ENCODE results near the gene OSBPL6.

OSBPL6 gene

DNA sequence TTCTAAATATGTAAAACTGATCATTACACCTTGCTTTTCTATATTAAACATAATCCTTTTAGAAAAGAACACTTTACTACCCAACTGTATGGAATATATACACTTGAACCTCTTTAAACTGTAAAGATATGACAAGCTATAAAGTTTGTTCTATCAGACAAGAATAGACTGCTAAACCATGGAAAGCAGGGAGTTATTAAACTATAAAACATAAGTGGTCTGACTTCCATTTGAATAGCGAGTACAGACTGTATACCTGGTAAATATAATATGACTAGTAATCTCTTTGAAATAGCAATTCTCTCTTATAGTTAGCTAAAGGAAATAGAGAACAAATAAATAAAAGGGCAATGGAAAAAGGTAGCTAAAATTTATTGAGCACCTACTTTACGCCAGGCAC lies 131.0 kb downstream of the OSBPL6 start:
- CTCF ChIA-PET = interaction anchor here (0.7 kb wide), 1 partner anchor 82 kb away, joined by 4 read pairs; no protein-coding TSS in a partner anchor
- TF ChIP-seq ZNF384 (IDR thresholded peaks at IDR 0.05) = no peak
- TF ChIP-seq CTBP1 (IDR thresholded peaks at IDR 0.05; ENCODE audit: borderline replicate concordance) = no peak
- TF ChIP-seq HDGF (IDR thresholded peaks at IDR 0.05; ENCODE audit: borderline replicate concordance) = no peak
- no peak for TF ChIP-seq ELF4 (IDR thresholded peaks at IDR 0.05)
- TF ChIP-seq BHLHE40 (IDR thresholded peaks at IDR 0.05; ENCODE audit: borderline replicate concordance) = no peak
- no peak for TF ChIP-seq NFRKB (IDR thresholded peaks at IDR 0.05)
- no peak for TF ChIP-seq FOXK2 (IDR thresholded peaks at IDR 0.05)
- TF ChIP-seq FOXA1 (IDR thresholded peaks at IDR 0.05) = no peak
- no peak for TF ChIP-seq LEF1 (IDR thresholded peaks at IDR 0.05; ENCODE audit: borderline replicate concordance)
- no peak for TF ChIP-seq FOXM1 (IDR thresholded peaks at IDR 0.05; ENCODE audit: borderline replicate concordance)
- TF ChIP-seq ARNT (IDR thresholded peaks at IDR 0.05) = no peak
- no peak for TF ChIP-seq SUZ12 (IDR thresholded peaks at IDR 0.05)
- no peak for TF ChIP-seq SP1 (IDR thresholded peaks at IDR 0.05)
- no peak for TF ChIP-seq L3MBTL2 (conservative IDR thresholded peaks at IDR 0.05)
- TF ChIP-seq, protein P1, sequence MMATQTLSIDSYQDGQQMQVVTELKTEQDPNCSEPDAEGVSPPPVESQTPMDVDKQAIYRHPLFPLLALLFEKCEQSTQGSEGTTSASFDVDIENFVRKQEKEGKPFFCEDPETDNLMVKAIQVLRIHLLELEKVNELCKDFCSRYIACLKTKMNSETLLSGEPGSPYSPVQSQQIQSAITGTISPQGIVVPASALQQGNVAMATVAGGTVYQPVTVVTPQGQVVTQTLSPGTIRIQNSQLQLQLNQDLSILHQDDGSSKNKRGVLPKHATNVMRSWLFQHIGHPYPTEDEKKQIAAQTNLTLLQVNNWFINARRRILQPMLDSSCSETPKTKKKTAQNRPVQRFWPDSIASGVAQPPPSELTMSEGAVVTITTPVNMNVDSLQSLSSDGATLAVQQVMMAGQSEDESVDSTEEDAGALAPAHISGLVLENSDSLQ (IDR thresholded peaks at IDR 0.05) = no peak
- no peak for TF ChIP-seq TARDBP (IDR thresholded peaks at IDR 0.05)
- DNase-seq (ENCODE audit: extremely low spot score) = no peak
- POLR2A ChIA-PET = no interaction called here

DNA sequence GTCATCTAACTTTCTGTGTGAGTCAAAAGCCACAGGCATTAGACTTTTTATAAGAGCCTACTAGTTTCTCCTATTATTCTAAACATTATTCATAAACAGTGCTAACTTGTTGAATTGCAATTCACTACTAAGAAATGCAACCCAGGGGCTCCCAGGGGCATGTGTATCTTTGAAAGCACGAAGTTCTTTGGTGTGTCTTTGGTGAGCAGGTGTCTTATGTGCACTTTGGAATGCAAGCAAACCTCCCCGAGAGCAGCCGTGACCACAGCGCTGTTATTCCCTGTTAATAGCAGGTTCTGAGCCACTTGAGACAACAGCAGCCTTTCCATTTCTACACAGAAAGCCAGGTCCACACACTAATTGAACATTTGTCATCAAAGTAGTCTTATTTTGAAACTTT lies 133.2 kb downstream of the OSBPL6 start:
- no peak for DNase-seq (ENCODE audit: extremely low spot score)
- TF ChIP-seq CTBP1 (IDR thresholded peaks at IDR 0.05; ENCODE audit: borderline replicate concordance) (no peak), ZNF384 (IDR thresholded peaks at IDR 0.05) (no peak), BHLHE40 (IDR thresholded peaks at IDR 0.05; ENCODE audit: borderline replicate concordance) (no peak)
- ChIA-PET CTCF (no interaction called here), POLR2A (no interaction called here)

DNA sequence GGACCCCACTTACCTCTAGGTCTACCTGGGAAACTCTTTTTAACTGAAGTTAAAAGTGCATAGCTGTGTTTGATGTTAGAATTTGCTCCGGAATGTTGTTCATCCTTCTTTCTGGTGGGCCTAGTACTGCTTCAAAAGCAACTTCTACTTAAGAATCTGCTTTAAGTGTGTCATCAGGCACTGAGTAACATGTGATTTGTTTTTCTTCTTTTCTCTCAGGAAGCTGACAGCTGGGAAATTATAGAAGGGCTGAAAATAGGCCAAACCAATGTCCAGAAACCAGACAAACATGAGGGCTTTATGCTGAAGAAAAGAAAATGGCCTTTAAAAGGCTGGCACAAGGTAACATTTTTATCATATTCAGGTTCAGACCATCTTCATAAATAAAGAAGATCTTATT lies 133.7 kb downstream of the OSBPL6 start:
- TF ChIP-seq ELF4 (IDR thresholded peaks at IDR 0.05) (no peak), FOXM1 (IDR thresholded peaks at IDR 0.05; ENCODE audit: borderline replicate concordance) (no peak), ARNT (IDR thresholded peaks at IDR 0.05) (no peak)
- CTCF ChIA-PET = no interaction called here
- POLR2A ChIA-PET = no interaction called here
- DNase-seq (ENCODE audit: extremely low spot score) = no peak

DNA sequence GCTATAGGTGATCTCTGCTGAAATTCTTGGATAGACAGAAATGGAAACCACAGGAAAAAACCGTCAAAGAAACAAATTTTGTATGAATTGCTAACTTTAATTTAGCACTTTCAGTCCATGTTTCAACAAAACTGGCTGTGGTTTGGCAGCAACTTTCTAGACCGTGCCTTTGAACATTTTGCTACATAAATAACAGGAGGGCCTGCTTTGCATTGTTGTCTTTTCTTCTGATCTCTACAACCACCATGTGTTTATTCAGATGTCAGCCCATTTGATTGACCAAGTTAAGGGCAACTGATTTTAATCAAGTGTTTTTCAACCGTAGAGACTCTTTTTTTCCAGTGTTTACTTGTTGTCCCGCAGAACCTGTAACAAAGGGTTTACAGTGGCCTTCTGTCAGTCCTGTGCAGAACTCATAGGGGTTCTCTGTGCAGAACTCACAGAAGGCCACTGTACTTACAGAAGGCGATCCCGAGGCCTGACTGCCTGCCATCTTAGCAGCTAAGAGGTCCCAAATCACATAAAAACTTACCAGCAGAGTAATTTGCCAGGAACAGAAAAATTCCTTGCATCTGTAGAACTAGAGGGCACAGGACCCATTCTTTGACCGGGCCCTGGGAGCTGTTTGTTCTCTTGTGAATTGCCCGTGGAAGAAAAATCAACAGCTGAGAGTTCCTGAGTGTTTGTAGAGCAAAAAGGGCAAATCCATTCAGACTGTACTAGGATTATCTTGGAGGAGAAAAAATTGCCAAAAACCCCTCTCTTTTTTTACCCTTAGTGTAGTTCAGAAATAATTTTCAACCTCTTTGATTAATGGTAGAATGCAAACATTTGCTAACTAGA lies 136.1 kb downstream of the OSBPL6 start:
- ChIA-PET CTCF (no interaction called here), POLR2A (interaction anchor here (1.0 kb wide), 1 partner anchor 84 kb away, joined by 3 read pairs; no protein-coding TSS in a partner anchor)
- no peak for DNase-seq (ENCODE audit: extremely low spot score)
- TF ChIP-seq NFRKB (IDR thresholded peaks at IDR 0.05) (no peak), BHLHE40 (IDR thresholded peaks at IDR 0.05; ENCODE audit: borderline replicate concordance) (no peak), SUZ12 (IDR thresholded peaks at IDR 0.05) (no peak), L3MBTL2 (conservative IDR thresholded peaks at IDR 0.05) (no peak), FOXM1 (IDR thresholded peaks at IDR 0.05; ENCODE audit: borderline replicate concordance) (no peak), ELF4 (IDR thresholded peaks at IDR 0.05) (no peak)

DNA sequence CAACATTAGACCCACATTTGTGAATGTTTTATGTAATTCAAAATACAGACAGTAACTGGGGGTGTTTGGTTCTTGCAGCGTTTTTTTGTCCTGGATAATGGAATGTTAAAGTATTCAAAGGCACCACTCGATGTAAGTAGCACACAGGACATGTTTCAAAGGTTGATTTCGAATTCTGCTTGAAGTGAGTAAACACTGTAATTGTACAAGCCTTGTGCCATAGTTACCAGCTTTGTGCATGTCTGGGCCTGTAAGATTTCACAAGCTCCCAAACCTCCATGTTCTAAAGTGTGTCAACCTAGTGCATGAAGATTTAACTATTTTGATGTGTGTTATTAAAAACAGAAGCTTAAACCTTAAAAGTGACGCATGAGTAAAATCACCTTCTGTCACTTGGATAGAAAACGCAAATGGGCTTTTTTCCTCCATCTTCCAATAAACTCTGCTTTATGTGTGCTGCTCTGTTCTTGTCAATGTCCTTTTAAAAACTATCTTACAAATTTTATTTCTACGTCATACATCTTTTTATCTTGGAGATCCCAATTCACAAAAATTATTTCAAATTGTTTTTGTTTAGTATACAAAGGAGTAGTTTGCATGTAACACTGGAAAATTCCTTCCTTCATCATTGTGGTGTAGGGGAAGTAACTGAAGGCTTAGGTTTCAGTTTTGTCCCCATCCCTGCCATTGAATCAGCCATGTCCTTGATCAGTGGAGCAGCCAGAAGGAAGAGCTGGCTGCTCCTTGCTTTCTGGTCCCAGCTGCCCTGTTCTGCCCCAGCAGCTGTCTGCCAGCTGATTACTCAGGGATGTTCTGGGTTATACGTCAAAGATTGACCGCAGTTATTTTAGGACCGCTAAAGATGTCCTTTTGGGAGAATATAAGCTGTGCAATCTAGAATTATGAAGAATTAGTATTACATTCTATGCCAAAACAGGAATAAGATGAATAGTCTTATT lies 137.4 kb downstream of the OSBPL6 start:
- TF ChIP-seq ZNF384 (IDR thresholded peaks at IDR 0.05) (no peak), HDGF (IDR thresholded peaks at IDR 0.05; ENCODE audit: borderline replicate concordance) (no peak), ARNT (IDR thresholded peaks at IDR 0.05) (no peak), BHLHE40 (IDR thresholded peaks at IDR 0.05; ENCODE audit: borderline replicate concordance) (no peak), FOXA1 (IDR thresholded peaks at IDR 0.05) (no peak), ELF4 (IDR thresholded peaks at IDR 0.05) (no peak), NFRKB (IDR thresholded peaks at IDR 0.05) (no peak), FOXK2 (IDR thresholded peaks at IDR 0.05) (no peak), SP1 (IDR thresholded peaks at IDR 0.05) (no peak), CTBP1 (IDR thresholded peaks at IDR 0.05; ENCODE audit: borderline replicate concordance) (no peak), L3MBTL2 (conservative IDR thresholded peaks at IDR 0.05) (no peak), LEF1 (IDR thresholded peaks at IDR 0.05; ENCODE audit: borderline replicate concordance) (no peak)
- TF ChIP-seq, protein P1 (IDR thresholded peaks at IDR 0.05) = no peak
- POLR2A ChIA-PET = no interaction called here
- CTCF ChIA-PET = no interaction called here
- no peak for DNase-seq (ENCODE audit: extremely low spot score)

DNA sequence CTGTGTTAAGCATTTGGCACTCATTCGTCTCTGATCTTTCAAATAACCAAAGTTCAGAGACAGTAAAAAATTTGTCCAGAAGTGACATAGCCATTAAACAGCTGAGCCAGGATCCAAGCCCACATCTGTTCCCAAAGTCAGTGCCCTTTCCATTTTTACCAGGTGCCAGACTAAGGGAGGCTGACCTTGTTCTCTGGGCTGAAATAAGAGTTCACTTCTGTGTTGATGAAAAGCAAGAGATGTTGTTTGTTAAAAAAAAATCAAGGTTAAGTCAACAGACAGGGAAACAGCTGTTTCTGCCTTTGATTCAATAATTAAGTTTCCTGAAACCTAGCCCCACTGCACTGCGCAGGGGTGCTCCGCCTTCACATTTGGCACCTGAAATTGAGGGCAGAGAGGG lies 139.5 kb downstream of the OSBPL6 start:
- no peak for DNase-seq (ENCODE audit: extremely low spot score)
- ChIA-PET POLR2A (no interaction called here), CTCF (no interaction called here)
- no peak for TF ChIP-seq LEF1 (IDR thresholded peaks at IDR 0.05; ENCODE audit: borderline replicate concordance)
- TF ChIP-seq FOXK2 (IDR thresholded peaks at IDR 0.05) = no peak
- no peak for TF ChIP-seq TARDBP (IDR thresholded peaks at IDR 0.05)
- TF ChIP-seq CTBP1 (IDR thresholded peaks at IDR 0.05; ENCODE audit: borderline replicate concordance) = no peak
- TF ChIP-seq, protein P1 (IDR thresholded peaks at IDR 0.05) = no peak
- no peak for TF ChIP-seq SUZ12 (IDR thresholded peaks at IDR 0.05)
- TF ChIP-seq BHLHE40 (IDR thresholded peaks at IDR 0.05; ENCODE audit: borderline replicate concordance) = no peak
- no peak for TF ChIP-seq FOXM1 (IDR thresholded peaks at IDR 0.05; ENCODE audit: borderline replicate concordance)
- TF ChIP-seq ELF4 (IDR thresholded peaks at IDR 0.05) = no peak
- TF ChIP-seq SP1 (IDR thresholded peaks at IDR 0.05) = no peak
- no peak for TF ChIP-seq L3MBTL2 (conservative IDR thresholded peaks at IDR 0.05)
- no peak for TF ChIP-seq ARNT (IDR thresholded peaks at IDR 0.05)
- no peak for TF ChIP-seq FOXA1 (IDR thresholded peaks at IDR 0.05)
- no peak for TF ChIP-seq HDGF (IDR thresholded peaks at IDR 0.05; ENCODE audit: borderline replicate concordance)
